CD14-positive monocyte (primary cell): Measurements from ENCODE around the gene PLSCR4. TPM values are rescaled to one million over a fixed set of nuclear protein-coding genes. Genes with fewer than 3 reads are reported as not detected.

Experiments
- DNase-seq, 3 donors: peaks; one replicate each; pipeline ENCODE4 v3.0.0-alpha.2; 2011 to 2022
- H2AFZ ChIP-seq: 2 replicates; pipeline ENCODE4 v1.6.0; 2012; ENCODE audit warnings: mild to moderate bottlenecking, low read depth, low read length, inconsistent platforms; ENCODE audit not compliant: insufficient read depth, poor library complexity, severe bottlenecking
- H3K27ac ChIP-seq, 2 donors: 1 replicate in 1 of 2; 2 replicates in 1 of 2; pipeline ENCODE4 v1.5.1; 2012 to 2013; ENCODE audit warnings: low read length in 2 of 2, control low read depth in 1 of 2, inconsistent platforms in 1 of 2, low read depth in 1 of 2, mild to moderate bottlenecking in 1 of 2
- H3K27me3 ChIP-seq, 2 donors: one replicate each; pipeline versions ENCODE4 v1.6.0 to v1.6.1; 2011 to 2013; ENCODE audit warnings: low read length in 2 of 2; ENCODE audit not compliant: control insufficient read depth in 2 of 2, insufficient read depth in 2 of 2
- H3K36me3 ChIP-seq, 2 donors: replicated peaks in 1 of 2; 1 replicate in 1 of 2; 2 replicates in 1 of 2; pipeline versions ENCODE4 v1.5.1 to v1.6.1; 2012 to 2013; ENCODE audit warnings: low read length in 2 of 2, control low read depth in 1 of 2, inconsistent platforms in 1 of 2, mild to moderate bottlenecking in 1 of 2; ENCODE audit not compliant: insufficient read depth in 2 of 2, control insufficient read depth in 1 of 2
- H3K4me1 ChIP-seq, 2 donors: 1 replicate in 1 of 2; 2 replicates in 1 of 2; pipeline versions ENCODE4 v1.5.1 to v1.6.1; 2012 to 2013; ENCODE audit warnings: low read length in 2 of 2, control low read depth in 1 of 2, inconsistent platforms in 1 of 2, mild to moderate bottlenecking in 1 of 2, moderate library complexity in 1 of 2; ENCODE audit not compliant: insufficient read depth in 2 of 2, control insufficient read depth in 1 of 2
- H3K4me2 ChIP-seq: replicated peaks from 2 replicates; pipeline ENCODE3; 2012; ENCODE audit warnings: low read length, moderate library complexity, mild to moderate bottlenecking; ENCODE audit not compliant: poor library complexity, severe bottlenecking; ENCODE audit errors: extremely low read depth
- H3K4me3 ChIP-seq, 3 experiments: fragments of 200-600 bp in 1 of 3; sonication (generic) in 1 of 3; replicated peaks in 1 of 3; 1 replicate in 2 of 3; 2 replicates in 1 of 3; pipeline ENCODE4 v1.5.1; 2011 to 2013; ENCODE audit warnings: low read length in 3 of 3, mild to moderate bottlenecking in 3 of 3, control low read depth in 2 of 3, low read depth in 2 of 3, inconsistent platforms in 1 of 3, moderate library complexity in 1 of 3
- H3K79me2 ChIP-seq: 2 replicates; pipeline ENCODE4 v1.6.0; 2012; ENCODE audit warnings: mild to moderate bottlenecking, control low read depth, inconsistent platforms, low read length, moderate library complexity; ENCODE audit not compliant: insufficient read depth
- H3K9ac ChIP-seq: 2 replicates; pipeline ENCODE4 v1.6.0; 2017; ENCODE audit warnings: low read length, mild to moderate bottlenecking; ENCODE audit not compliant: insufficient read depth, poor library complexity, severe bottlenecking
- H3K9me3 ChIP-seq, 2 donors: replicated peaks in 1 of 2; 1 replicate in 1 of 2; 2 replicates in 1 of 2; pipeline versions ENCODE4 v1.5.1 to v1.6.1; 2012 to 2013; ENCODE audit warnings: low read length in 2 of 2, control low read depth in 1 of 2; ENCODE audit not compliant: control insufficient read depth in 1 of 2, insufficient read depth in 1 of 2
- H4K20me1 ChIP-seq: 2 replicates; pipeline ENCODE4 v1.6.0; 2012; ENCODE audit warnings: mild to moderate bottlenecking, low read length, control low read depth, moderate library complexity; ENCODE audit not compliant: insufficient read depth
- H3K27ac Mint-ChIP-seq, 7 donors: one replicate each; pipeline ENCODE4 v1.8.0; 2020; ENCODE audit warnings: mild to moderate bottlenecking in 7 of 7, mixed read lengths in 7 of 7, moderate library complexity in 6 of 7, inconsistent platforms in 2 of 7
- H3K27me3 Mint-ChIP-seq, 3 donors: one replicate each; pipeline ENCODE4 v1.8.0; 2021 to 2022; ENCODE audit warnings: low read depth in 3 of 3, mild to moderate bottlenecking in 3 of 3, mixed read lengths in 3 of 3, moderate library complexity in 3 of 3, inconsistent platforms in 1 of 3
- H3K36me3 Mint-ChIP-seq, 2 donors: one replicate each; pipeline ENCODE4 v1.8.0; 2020; ENCODE audit warnings: mixed read lengths in 2 of 2, inconsistent platforms in 1 of 2, mild to moderate bottlenecking in 1 of 2
- H3K4me1 Mint-ChIP-seq: one replicate; pipeline ENCODE4 v1.8.0; 2020; ENCODE audit warnings: mild to moderate bottlenecking, mixed read lengths
- H3K4me3 Mint-ChIP-seq, 2 donors: one replicate each; pipeline ENCODE4 v1.8.0; 2020; ENCODE audit warnings: mild to moderate bottlenecking in 2 of 2, mixed read lengths in 2 of 2, moderate library complexity in 1 of 2
- H3K9me3 Mint-ChIP-seq, 7 donors: one replicate each; pipeline ENCODE4 v1.8.0; 2020 to 2022; ENCODE audit warnings: mixed read lengths in 7 of 7, mild to moderate bottlenecking in 6 of 7, moderate library complexity in 6 of 7, inconsistent platforms in 2 of 7
- WGBS: methylation state at CpG from one replicate; pipeline ENCODE4 v1.1.5; 2013; ENCODE audit warnings: missing lambda C conversion rate; ENCODE audit not compliant: insufficient coverage; 5-methylcytosine and 5-hydroxymethylcytosine counted together
- intact Hi-C, 2 donors: fragments of 100-400 bp; cut with micrococcal nuclease; formaldehyde crosslinking; loops; one replicate each; pipeline versions ENCODE4 v1.15.0 to v1.15.1; 2023
- polyA plus RNA-seq, 3 donors: library from polyadenylated mRNA; depleted of rRNA in 1 of 3; unstranded in 2 of 3; stranded (reverse) in 1 of 3; fragments of 300-500 nt in 2 of 3; fragments of >200 nt in 1 of 3; fragmentation: Illumina TruSeq in 2 of 3; gene quantifications; 1 replicate in 2 of 3; 2 replicates in 1 of 3; pipeline ENCODE4 v1.2.3, GENCODE V29; 2012 to 2021
- TF ChIP-seq, protein P1 (sequence below): fragments of 200-600 bp; IDR thresholded peaks from one replicate; pipeline ENCODE4 v1.8.0; 2022; ENCODE audit warnings: antibody characterized with exemption, mild to moderate bottlenecking

Gene PLSCR4
- polyA plus RNA-seq, 3 donors = 0.05 TPM; not detected in 2

- TF ChIP-seq, protein P1, sequence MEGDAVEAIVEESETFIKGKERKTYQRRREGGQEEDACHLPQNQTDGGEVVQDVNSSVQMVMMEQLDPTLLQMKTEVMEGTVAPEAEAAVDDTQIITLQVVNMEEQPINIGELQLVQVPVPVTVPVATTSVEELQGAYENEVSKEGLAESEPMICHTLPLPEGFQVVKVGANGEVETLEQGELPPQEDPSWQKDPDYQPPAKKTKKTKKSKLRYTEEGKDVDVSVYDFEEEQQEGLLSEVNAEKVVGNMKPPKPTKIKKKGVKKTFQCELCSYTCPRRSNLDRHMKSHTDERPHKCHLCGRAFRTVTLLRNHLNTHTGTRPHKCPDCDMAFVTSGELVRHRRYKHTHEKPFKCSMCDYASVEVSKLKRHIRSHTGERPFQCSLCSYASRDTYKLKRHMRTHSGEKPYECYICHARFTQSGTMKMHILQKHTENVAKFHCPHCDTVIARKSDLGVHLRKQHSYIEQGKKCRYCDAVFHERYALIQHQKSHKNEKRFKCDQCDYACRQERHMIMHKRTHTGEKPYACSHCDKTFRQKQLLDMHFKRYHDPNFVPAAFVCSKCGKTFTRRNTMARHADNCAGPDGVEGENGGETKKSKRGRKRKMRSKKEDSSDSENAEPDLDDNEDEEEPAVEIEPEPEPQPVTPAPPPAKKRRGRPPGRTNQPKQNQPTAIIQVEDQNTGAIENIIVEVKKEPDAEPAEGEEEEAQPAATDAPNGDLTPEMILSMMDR = no peak
- H4K20me1 ChIP-seq = no peaks in the 10 kb centered on the region
- peaks cover 0 to 3% (median 0%) of the 10 kb centered on the region in 7 donors for H3K9me3 Mint-ChIP-seq
- H3K4me3 ChIP-seq = no peak overlapping the region
- H3K79me2 ChIP-seq = no peaks in the 10 kb centered on the region
- H3K4me3 Mint-ChIP-seq = no peak overlapping the region
- no peaks in the 10 kb centered on the region for H3K27me3 ChIP-seq
- no peak overlapping the region for H3K9ac ChIP-seq
- H3K36me3 Mint-ChIP-seq = no peaks in the 10 kb centered on the region
- intact Hi-C loops = no loop called here
- WGBS = 96% methylated on average over 2 of the region's 2 CpGs
- H3K27me3 Mint-ChIP-seq = peaks cover 0 to 2% (median 0%) of the 10 kb centered on the region in 3 donors
- DNase-seq = no peak
- H3K9me3 ChIP-seq = no peaks in the 10 kb centered on the region
- no peak overlapping the region for H3K27ac Mint-ChIP-seq
- no peak overlapping the region for H2AFZ ChIP-seq
- H3K36me3 ChIP-seq = no peaks in the 10 kb centered on the region
- no peaks in the 10 kb centered on the region for H3K4me1 ChIP-seq
- H3K4me2 ChIP-seq = no peak overlapping the region
- no peak overlapping the region for H3K27ac ChIP-seq
- no peaks in the 10 kb centered on the region for H3K4me1 Mint-ChIP-seq
Measured at GRCh38 chr3:146277953-146278631, 27.2 kb upstream of the PLSCR4 start.

- Mint-ChIP-seq H3K4me1 (no peaks in the 10 kb centered on the region), H3K36me3 (no peaks in the 10 kb centered on the region), H3K27me3 (peaks cover 0 to 2% (median 0%) of the 10 kb centered on the region in 3 donors), H3K9me3 (peaks cover 0 to 5% (median 0%) of the 10 kb centered on the region in 7 donors), H3K27ac (no peak overlapping the region), H3K4me3 (no peak overlapping the region)
- Histone ChIP-seq H3K36me3 (no peaks in the 10 kb centered on the region), H3K79me2 (no peaks in the 10 kb centered on the region), H3K27me3 (no peaks in the 10 kb centered on the region), H3K4me2 (no peak overlapping the region), H3K9ac (no peak overlapping the region), H3K4me3 (no peak overlapping the region), H3K27ac (no peak overlapping the region), H4K20me1 (no peaks in the 10 kb centered on the region), H2AFZ (no peak overlapping the region), H3K4me1 (no peaks in the 10 kb centered on the region), H3K9me3 (no peaks in the 10 kb centered on the region)
- WGBS = 85% methylated on average over 1 of the region's 3 CpGs
- intact Hi-C loops = no loop called here
- DNase-seq = no peak
- TF ChIP-seq, protein P1 = no peak
Measured at GRCh38 chr3:146275476-146275875, 24.6 kb upstream of the PLSCR4 start.
